ENCODE measurements around the gene SLC7A7.
"Not testable (repeated sequence)": the region's sequence is repeated elsewhere in the genome, so short reads cannot be mapped to it uniquely, and the experiment has no call there.

The SLC7A7 gene

DNA sequence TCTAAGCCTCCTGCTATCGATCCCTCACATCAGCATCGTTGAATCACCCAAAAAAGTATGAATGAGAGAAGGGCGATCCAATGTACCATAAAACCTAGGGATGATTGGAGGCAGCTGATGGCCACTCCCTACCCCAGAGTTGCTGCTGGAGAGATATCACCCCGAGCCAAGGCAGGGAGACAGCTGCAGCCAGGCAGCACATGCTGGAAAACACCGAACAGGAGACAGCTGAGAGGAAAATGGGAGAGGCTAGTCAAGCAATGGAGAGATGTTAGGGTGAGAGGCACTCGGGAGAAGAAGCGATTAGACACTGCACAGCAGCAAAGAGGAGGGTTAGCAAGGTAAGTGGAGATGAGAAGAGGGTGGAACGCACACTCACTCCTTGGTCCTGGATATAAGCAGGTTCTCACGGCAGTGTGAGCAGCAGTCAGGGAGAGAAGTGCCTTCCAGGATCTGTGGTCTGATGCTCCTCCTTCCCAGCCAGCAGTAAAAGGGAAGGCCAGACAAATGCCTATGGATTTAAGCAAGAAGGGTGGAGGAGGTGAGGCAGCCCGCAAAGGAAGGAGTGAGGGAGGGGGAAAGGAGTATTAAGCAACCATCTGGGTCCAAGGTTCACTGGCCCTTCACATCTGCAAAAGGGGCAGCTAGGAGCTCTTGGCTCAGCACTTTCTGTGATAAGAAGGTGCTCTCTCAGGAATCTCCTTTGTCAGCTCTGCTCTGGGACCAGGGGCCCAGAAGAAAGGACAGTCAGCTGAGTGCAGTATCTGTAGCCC lies at the start of gene SLC7A7:
TSS of gene SLC7A7 (minus strand) at position 495 of the 773 bp plus-strand sequence. CDS start 2,037 bp downstream, outside the sequence.
- no peak for FAIRE-seq

DNA sequence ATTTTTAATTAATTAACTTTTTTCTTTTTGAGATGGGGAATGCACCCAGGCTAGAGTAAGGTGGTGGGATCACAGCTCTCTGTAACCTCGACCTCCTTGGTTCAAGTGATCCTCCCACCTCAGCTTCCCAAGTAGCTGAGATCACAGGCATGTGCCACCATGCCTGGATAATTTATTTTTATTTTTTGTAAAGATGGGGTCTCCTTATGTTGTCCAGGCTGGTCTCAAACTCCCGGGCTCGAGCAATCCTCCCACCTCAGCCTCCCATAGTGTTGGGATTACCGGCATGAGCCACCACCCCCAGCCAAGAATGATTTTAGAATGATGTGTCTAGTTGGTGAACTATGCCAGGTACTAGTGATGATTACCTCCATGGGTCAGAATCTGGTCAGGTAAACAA lies 49.7 kb upstream of the SLC7A7 start:
- FAIRE-seq, result no peak

DNA sequence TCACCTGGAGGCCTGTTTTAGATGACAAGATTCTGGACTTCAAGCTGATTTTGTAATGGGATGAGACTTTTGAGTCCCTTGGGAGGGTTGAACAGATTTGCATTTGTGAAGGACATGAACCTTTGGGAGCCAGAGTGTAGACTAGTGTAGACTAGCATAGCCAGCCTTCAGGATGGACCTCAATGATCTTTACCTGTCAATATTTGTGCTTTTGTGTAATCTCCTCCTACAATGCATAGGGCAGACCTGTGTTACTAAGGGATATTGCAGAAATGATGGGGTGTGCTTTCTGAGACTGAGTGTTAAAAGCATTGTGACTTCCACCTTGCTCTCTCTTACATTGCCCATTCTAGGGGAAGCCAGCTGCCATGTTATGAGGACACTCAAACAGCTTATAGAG lies 46.4 kb upstream of the SLC7A7 start:
- FAIRE-seq, result no peak

DNA sequence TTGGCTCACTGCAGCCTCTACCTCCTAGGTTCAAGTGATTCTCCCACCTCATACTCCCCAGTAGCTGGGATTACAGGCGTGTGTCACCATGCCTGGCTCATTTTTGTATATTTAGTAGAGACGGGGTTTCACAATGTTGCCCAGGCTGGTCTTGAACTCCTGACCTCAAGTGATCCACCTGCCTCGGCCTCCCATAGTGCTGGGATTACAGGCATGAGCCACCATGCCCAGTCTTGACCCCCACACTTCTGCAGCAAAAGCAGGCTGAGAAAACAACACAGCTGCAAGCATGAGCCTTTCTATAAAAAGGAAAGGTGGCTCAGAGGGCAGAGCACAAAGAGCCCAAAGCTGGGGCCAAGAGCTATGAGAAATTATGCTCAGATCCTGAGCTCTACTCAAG lies 45.1 kb upstream of the SLC7A7 start:
- not testable (repeated sequence) for FAIRE-seq

DNA sequence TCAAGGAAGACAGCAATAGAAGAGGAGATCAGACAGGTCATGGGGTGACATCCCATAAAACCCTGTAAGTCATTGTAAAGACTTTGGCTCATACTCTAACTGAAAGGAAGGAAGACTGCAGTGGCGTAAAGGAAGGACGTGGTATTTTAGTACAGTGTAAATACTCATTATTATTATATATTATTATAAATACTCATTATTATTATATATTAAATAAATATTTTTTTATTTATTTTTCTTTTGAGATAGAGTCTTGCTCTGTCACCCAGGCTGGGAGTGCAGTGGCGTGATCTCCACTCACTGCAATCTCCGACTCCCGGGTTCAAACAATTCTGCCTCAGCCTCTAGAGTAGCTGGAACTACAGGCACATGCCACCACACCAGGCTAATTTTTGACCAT lies 41.2 kb upstream of the SLC7A7 start:
- FAIRE-seq, result no peak

DNA sequence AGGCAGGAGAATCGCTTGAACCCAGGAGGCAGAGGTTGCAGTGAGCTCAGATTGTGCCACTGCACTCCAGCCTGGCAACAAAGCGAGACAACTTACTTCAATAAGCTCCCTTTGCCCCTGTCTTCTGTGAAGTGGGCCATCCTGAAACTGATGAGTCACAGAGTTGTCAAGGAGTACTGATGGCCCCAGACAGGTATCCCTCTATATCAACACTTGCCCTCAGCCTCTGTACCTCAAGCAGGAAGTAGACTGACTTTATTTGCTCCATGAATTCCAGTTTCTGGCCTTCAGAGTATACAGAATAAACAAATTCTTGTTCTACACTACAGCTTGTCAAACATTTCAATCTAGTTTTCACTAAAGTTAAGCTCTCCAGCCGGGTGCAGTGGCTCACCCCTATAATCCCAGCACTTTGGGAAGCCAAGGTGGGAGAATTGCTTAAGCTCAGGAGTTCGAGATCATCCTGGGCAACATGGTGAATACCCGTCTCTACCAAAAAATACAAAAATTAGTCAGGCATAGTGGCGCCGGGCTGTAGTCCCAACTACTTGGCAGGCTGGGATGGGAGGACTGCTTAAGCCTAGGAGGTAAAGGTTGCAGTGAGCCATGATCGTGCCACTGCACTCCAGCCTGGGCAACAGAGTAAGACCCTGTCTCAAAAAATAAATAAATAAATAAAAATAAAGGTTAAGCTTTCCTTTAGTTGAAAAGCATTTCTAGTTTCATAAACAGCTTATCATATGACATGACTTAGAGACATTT lies 39.9 kb upstream of the SLC7A7 start:
- no peak for FAIRE-seq

DNA sequence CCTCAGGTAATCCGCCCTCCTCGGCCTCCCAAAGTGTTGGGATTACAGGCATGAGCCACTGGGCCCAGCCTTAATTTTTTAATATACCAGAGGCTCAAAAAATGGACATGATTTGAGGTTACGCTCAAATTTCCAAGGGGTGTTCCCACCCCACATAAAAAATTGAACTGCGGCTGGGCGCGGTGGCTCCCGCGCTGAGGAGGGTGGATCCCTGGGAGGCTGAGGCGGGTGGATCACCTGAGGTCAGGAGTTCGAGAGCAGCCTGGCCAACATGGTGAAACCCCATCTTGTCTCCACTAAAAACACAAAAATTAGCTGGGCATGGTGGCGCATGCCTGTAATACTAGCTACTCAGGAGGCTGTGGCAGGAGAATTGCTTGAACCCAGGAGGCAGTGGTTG lies 39.1 kb upstream of the SLC7A7 start:
- not testable (repeated sequence) for FAIRE-seq

DNA sequence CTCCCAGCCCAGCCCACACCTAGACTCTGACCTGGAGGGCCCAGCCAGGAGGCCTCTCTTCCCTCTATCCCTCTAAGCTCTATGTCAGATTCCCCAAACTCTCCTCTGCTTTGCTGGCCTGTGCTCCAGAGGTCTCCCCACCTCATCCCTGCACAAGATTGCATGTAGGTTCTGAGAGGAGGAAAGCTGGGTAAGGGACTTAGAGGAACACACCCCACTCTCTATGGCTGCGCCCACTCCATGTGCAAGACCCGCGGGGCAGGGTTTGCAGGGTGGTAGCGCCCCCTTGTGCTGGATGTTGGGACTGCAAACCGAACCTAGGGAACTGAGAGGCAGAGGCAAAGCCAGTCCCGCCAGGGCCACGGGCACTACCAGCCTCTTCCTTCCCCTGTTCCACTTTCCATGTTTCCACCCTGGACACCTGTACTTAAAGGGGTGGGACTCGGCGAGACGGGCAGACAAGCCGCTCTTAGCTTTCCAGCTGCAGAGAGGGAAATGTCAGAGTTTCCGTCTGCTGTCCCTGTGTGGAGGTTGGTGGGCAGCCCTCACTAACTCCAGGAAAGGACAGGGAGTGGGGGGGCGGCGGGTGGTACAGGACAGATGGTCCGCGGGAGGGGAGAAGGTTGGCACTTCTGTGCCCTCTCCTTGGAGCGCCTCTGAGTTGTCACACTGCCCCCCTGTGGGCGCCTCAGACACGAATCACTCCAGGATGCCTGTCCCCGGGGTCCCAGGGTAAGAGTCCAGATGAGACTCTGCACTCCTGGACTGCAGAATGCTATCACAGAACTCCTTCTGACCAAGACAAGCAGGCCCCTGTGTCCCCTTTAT lies 37.9 kb upstream of the SLC7A7 start:
- no peak for FAIRE-seq

DNA sequence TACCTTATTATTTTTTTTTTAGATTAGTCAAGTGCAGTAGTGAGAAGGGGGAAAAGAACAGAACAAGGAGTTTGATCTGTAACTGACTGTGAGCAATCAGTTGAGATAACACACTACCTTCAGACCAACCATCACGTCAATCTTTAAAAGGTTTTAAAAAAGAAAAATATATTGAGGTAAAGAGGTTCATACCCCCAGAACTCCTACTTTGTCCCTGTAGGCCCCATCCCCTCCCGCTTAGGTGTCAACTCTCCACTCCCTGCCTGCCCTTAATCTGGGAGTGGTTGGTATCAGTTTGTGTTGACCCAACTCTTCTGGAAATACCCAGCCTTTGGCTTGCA lies 37.3 kb upstream of the SLC7A7 start:
- FAIRE-seq, result no peak

DNA sequence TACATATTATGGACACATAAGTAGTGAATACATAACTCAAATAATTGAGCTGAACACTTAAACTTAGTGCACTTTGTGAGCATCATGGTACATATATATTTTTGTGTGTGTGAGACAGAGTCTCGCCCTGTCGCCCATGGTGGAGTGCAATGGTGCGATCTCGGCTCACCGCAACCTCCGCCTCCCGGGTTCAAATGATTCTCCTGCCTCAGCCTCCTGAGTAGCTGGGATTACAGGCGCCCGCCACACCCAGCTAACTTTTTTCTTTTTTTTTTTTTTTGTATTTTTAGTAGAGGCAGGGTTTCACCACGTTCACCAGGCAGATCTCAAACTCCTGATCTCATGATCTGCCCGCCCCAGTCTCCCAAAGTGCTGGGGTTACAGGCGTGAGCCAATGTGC lies 36.9 kb upstream of the SLC7A7 start:
- FAIRE-seq, result not testable (repeated sequence)

DNA sequence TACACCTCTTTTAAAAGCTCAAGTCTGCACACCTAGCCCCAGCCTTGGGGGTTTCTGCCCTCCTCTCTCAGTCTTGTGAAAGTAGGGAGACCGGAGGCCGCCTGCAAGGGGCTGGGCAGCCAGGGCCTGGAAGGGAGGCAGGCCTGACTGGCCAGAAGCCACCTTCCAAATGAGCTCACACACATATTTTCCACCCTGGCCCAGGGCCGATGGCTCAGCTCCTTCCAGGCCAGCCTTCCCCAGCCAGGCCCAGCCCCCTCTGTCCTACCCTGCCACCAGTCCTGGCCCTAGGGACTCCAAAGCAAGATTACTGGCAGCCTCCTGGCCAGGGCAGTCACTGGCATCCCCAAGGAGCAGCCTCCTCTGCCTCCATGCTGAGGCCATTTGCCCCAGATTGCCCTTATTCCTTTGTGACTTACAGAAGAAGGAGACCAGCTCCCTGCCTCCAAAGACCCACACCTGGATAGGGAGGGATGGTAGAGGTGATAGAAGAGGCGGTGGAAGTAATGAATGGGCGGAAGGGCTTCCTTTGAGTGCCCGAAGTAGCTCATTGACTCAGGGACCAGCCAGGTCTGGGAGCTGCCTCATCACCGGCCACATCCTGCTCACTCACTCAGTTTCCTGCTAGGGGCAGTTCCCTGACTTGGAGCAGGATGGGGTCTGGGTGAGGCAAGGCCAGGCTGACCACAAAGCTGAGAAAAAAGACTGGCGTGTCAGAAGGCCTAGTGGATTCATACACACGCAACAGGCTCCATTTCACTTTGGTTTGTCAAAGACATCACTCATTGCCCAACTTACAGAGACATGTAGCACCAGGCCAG lies 35.9 kb upstream of the SLC7A7 start:
- no peak for FAIRE-seq

DNA sequence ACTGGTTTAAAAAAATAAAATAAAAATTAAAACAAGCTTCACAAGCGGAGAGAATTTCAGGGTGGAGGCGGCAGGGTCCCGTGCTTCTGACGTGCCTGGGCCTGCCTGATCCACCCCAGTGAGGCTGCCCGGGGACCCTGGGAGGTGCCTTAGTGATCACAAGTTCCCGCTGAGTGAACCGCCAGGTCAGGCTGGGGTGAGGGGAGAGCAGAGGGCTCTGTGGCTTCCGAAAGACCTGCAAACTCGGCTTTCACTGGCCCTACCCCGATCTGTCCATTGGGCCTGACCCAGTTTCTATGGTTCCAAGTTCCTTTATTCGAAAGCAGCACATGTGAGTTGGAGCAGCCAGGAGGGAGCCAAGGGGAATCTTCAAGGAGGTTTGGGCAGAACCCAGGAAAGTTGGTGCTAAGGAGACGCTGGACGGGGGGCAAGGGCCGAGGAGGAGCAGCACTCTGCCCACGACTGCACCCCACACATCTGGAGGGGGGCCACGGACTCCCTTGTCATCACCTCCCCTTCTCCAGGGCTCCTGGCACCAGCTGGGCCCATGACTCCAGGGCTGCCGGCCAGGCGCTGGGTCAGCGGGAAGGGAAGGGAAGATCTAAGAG lies 34.1 kb upstream of the SLC7A7 start:
- FAIRE-seq, result no peak

DNA sequence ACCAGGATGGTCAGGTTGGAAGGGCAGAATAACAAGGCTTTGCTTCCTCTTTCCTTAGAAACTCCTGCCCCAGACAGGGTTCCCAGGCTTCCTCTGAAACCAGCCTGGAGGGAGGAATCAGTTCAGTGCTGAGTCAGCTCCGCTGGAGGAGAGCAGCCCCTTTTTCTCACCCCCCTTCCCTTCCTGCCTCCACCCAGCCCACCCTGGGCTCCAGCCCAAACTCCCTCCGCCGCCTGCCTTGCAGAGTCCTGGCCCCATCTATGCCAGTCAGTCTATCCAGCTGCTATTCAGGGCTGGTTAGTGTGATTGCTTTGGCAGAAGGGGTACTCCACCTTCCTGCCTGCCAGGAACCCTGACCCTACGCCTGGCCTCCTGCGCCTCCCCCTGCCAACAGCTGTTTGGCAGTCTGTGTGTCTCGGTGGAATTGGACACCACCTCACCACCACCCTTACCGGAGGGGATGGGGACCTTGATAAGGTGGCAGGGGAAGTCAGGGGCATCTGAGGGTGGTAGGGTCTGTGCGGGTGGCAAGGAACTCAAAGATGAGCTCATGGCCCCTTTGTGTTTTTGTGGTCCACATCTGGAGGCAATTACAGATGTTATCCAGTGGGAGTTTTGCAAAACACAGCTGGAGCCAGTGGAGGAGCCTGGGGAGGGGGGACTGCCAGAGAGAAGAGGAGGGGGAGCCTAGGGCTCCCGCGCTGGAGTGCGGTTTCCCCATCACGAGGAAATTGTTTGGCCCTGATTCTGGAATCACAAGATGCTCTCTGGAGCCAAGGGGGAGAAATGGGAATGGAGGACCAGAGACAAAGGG lies 33.3 kb upstream of the SLC7A7 start:
- FAIRE-seq, result no peak

DNA sequence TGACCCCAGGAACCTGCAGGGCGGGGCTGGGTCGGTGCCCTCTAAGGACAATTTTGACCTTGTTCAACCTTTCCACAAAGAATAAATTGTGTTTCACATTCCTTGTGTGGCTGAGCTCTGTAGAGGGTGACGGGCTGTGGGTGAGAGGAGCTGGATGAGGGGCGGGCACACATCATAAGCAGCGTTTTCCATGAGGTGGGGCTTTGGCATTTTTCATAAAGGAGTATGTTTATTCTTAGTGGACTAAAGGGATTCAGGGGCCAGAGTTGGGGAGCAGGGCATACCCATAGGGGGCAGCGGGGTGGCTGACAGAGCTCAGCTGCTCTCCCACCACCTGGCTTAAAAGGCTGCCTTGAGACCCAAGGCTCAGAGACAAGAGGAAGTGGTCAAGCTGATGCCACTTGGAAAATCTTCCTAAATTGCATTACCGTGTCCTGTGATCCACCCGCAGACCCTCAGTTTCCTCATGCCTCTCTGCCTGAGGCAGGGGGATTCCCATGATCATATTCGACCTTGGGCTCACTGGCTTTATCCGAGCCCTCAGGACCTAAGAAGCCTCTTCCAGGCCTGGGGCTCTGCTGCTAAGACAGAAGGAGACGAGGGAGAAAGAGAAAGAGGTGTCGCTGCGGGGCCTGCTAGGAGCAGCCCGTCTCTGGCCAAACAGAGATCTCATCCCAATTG lies 32.6 kb upstream of the SLC7A7 start:
- no peak for FAIRE-seq

DNA sequence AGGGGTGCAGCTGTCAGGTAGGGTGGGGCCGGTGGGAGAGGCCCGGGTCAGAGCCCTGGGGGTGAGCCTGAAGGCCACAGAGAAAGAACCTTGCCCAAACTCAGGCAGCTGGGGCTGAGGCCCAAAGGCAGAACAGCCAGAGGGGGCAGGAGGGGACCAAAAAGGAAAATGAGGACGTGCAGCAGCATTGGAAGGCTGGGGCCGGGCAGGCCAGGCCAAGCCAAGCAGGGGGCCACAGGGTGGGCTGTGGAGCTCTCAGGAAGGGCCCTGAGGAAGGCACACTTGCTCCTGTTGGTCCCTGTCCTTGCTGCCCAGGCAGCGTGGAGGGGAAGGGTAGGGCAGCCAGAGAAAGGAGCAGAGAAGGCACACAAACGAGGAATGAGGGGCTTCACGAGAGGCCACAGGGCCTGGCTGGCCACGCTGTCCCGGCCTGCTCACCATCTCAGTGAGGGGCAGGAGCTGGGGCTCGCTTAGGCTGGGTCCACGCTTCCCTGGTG lies 31.6 kb upstream of the SLC7A7 start:
- FAIRE-seq, result no peak

DNA sequence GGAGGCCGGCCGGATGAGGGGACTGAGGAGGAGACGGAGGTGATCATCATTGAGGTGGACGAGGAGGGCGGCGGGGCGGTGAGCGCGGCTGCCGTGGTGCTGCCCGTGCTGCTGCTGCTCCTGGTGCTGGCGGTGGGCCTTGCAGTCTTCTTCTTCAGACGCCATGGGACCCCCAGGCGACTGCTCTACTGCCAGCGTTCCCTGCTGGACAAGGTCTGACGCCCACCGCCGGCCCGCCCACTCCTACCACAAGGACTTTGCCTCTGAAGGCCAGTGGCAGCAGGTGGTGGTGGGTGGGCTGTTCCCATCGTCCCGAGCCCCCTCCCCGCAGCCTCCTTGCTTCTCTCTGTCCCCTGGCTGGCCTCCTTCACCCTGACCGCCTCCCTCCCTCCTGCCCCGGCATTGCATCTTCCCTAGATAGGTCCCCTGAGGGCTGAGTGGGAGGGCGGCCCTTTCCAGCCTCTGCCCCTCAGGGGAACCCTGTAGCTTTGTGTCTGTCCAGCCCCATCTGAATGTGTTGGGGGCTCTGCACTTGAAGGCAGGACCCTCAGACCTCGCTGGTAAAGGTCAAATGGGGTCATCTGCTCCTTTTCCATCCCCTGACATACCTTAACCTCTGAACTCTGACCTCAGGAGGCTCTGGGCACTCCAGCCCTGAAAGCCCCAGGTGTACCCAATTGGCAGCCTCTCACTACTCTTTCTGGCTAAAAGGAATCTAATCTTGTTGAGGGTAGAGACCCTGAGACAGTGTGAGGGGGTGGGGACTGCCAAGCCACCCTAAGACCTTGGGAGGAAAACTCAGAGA lies 30.8 kb upstream of the SLC7A7 start:
- no peak for FAIRE-seq

DNA sequence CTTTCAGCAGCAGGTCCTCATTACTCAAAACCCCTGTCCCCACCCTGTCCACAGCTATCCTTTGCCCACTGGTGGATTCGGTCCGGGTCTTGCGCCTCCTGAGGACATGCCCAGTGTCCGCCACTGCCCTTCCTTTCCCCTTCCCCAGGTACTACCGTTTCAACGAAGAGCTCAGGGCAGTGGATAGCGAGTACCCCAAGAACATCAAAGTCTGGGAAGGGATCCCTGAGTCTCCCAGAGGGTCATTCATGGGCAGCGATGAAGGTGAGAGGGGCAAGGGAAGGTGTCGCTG lies 29.8 kb upstream of the SLC7A7 start:
- no peak for FAIRE-seq

DNA sequence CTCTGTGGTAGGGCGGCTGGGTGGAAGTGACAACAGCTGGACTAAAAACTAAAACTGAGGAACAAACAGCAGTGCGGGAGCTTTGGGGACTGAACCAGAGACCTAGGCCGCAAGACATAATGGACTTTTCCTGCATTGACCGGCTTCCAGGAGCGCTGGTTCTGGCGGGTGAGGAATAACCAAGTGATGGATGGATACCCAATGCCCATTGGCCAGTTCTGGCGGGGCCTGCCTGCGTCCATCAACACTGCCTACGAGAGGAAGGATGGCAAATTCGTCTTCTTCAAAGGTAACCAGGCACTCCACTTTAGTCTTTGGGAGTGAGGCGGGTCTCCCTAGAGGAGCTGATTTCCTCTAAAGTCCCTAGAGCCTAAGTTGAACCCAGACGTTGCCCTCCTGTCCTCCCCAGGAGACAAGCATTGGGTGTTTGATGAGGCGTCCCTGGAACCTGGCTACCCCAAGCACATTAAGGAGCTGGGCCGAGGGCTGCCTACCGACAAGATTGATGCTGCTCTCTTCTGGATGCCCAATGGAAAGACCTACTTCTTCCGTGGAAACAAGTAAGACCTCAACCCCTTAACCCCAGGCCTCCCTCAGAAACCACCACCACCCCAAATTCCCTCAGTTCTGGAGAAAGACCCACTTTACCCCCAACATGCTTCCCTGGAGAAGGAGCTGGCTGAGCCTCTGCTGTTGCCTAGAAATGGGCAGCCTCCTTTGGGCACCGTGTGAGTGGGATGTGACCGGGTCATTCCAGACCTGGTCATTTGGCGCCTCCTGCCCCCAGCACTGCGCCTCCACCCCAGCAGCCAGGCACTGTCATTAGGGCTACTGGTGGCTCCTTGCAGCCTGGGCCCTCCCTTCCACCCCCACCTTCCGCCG lies 29.2 kb upstream of the SLC7A7 start:
- no peak for FAIRE-seq

Measured in colon (tissue), 2 donors.